Suppressor macrophage treated with lipopolysaccharide for 4 hours (primary cell): ENCODE measurements around the gene WWOX.

ENCODE experiments used
- DNase-seq: peaks from one replicate; pipeline ENCODE4 v3.0.0-alpha.2; 2020

The WWOX gene

GRCh38 chr16:78368121-78369102 lies 269.0 kb downstream of the WWOX start:
- no peak for DNase-seq

DNA sequence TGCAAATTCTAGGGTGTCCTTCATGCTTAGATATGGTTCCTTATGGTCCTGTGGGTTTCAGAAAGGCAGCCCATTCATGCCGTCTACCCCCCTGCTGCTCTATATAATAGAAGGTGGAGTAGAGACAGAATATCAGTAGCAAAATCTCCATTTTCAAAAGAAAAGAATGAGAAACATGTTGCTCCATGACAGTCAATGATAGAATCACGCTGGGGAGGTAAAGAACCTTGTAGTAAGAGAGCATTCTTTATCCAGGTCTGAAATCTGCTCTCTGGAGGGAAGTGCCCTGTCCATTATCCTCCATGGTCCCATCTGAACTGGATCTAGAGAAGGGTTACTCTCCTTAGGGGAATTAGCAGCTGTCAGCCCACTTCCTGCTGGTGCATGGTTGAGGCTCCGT lies 272.8 kb downstream of the WWOX start:
- no peak for DNase-seq

DNA sequence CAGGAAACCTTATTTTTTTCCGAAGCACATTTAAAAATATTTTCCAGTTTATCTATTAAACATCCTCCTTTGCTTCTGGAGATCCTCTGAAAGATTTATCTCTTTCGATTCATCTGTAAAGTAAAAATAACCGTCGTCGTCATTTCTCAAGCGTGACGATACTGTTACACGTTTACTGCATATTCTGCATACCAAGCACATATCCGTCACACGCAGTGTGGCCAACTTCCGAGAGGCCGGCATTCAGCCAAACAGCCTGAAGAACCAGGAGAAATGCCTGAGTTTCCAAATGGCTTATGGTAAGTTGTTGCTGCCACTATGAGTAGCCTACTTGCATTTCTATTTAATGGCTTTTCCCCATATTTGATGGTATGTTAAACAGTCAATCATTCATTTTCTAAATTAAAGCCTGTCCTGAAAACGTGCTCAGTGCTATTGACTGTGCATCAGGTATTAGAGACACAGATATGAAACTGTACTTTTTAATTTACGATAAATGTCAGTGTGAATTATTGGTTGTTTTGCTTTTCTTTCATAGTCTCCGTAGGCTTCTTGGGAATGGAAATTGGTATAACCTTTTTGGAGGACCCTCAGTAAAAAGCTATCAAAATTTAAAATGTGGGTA lies 275.7 kb downstream of the WWOX start:
- DNase-seq: no peak

DNA sequence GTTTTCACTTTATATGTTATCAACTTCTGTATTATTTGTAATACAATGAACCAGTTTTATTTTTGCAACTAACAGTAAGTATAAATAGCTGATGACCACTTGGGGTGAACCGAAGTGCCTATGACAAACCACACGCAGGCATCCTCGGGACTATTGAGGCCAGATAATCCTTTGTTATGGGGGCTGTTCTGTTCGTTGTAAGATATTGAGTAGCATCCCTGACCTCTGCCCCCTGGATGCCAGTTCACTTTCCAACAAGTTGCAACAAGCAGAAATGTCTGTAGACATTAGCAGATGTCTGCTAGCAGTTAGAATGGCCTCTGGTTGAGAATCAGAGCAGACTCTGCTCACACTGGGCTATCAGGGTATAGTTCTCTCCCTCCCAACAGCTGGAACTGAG lies 277.0 kb downstream of the WWOX start:
- no peak for DNase-seq

DNA sequence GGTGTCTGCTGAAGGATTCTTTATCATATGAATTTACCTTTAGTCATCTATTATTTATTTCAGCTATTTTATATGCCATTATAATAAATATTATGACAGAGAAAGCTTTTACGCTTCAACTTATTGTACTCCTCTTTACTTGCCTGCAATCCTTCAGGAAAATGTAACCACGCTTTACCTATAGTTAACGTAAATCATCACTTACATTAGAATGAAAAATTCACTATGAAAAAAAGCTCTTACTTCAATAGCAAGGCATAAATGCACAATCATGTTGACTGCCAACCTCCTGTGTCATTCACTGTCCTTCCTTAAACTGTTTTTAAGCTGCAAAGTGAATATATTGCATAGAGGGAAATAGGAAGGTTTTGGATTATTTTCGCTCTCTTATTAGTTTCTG lies 277.9 kb downstream of the WWOX start:
- DNase-seq: no peak

DNA sequence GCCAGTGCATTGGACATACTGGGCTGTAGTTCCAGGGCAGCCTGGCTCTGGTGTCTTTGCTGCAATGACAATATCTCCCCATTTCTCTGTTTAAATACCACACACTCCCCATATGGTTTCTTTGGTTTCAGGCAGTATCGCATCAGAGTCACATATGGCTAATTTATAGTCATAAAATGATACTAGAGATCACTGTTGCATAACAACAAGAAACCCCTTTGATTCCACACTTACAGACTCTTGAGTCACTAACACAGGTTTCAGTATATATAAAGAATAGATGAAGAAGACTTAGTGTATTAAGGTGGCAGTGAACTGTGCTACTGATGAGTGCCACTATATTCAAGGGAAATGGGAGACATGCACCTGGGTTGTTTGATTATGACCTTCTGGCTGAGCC lies 281.6 kb downstream of the WWOX start:
- DNase-seq: no peak

- no peak for DNase-seq
Measured at GRCh38 chr16:78383118-78383517, 283.7 kb downstream of the WWOX start.

DNA sequence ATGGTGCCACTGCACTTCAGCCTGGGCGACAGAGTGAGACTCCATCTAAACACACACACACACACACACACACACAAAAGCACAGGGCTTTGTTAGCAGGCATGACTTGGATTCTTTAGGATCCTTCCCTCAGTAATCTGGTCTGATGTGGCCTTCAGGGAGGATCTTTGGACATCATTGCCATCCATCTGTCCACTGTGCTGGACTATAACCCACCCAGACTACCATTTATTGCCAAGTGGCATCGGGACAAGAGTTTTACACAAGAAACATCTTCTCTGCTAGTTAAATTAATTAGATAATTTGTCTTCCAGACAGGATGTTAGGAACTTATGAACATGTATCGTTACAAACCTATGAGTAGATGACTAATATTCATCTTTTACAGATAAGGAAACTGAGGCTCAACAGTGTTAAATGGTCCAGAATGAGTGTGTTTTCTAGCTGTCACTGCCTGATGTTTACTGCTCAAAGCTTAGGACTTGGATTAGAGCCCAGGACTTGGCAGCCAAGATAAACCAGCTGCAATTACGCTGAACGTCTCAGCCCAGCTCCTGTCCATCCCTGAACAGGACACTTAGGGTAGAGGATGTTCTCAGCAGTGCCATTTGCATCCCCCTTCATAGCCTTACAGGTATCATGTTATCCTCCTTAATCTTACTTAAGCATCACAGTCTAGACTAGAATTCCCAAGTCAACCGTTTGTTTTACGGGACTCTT lies 285.8 kb downstream of the WWOX start:
- DNase-seq: no peak

DNA sequence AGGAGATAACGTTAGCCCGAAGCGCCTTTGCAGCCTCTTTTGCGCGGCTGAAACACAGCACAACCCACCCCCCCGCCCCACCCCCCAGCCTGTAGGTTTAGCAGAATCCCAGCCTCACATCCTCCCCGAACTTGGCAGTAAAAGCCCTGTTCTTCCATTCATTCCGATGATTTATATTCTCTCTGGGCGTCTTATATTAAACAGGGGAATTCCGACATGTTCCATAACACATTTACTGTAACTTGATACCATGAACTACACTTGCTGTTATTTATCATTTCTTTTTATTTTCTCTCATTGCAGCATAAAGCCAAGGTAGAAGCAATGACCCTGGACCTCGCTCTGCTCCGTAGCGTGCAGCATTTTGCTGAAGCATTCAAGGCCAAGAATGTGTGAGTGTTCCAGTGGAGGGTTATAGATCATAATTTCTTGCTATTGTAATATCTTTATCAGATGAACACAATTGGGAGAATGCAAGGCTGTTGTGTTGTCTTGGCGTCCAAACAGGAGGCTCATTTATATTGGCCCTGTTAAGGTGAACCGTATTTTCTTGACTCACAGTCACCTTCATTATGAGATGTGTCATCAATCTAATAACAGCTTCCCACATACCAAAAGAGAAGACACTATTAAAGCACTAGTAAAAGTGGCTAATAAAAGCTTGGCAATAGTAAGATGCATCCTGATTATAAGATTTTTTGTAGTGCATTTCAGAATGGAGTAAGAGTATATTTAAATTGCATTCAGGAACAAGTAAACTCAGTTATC lies 287.3 kb downstream of the WWOX start:
- DNase-seq: no peak

- DNase-seq: no peak
Measured at GRCh38 chr16:78389009-78389498, 289.6 kb downstream of the WWOX start.

DNA sequence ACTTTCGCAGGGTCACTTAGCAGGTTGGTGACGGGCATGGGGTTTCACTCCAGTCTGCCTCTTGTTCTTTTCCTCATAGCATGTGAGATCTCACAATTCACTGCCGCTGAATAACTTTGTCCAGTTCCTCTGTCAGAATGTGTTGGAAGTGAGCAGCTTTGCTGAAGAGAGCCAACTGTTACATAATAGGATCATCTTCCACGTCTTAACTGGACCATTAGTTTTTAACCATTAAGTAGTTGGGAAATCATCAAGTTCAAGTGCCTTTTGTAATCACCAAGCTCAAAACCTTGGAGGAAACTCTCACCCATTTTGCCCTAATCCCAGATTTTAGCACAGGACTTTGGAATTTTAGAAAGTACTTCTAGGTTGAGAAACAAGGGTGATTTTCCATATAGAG lies 290.6 kb downstream of the WWOX start:
- no peak for DNase-seq

GRCh38 chr16:78390508-78391324 lies 291.3 kb downstream of the WWOX start:
- DNase-seq: no peak

GRCh38 chr16:78392585-78393195 lies 293.2 kb downstream of the WWOX start:
- DNase-seq: no peak

DNA sequence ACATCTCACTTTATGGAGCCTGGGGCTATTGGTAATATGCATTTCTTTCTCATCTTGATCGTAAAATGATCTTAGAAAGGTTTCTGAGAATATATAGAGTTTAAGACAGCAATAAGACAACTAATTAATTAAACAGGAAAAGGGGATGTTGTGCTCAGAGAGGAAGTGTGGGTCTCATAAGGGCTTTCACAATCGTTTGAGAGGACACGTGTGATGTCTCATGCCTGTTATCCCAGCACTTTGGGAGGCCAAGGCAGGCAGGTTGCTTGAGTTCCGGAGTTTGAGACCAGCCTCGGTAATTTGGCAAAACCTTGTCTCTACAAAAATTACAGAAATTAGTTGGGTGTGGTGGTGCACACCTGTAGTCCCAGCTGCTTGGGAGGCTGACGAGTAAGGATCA lies 295.6 kb downstream of the WWOX start:
- no peak for DNase-seq

GRCh38 chr16:78396046-78396445 lies 296.6 kb downstream of the WWOX start:
- no peak for DNase-seq

GRCh38 chr16:78396673-78397072 lies 297.2 kb downstream of the WWOX start:
- DNase-seq: no peak

- DNase-seq: no peak
Measured at GRCh38 chr16:78399384-78399783, 299.9 kb downstream of the WWOX start.

GRCh38 chr16:78402833-78403232 lies 303.4 kb downstream of the WWOX start:
- no peak for DNase-seq

DNA sequence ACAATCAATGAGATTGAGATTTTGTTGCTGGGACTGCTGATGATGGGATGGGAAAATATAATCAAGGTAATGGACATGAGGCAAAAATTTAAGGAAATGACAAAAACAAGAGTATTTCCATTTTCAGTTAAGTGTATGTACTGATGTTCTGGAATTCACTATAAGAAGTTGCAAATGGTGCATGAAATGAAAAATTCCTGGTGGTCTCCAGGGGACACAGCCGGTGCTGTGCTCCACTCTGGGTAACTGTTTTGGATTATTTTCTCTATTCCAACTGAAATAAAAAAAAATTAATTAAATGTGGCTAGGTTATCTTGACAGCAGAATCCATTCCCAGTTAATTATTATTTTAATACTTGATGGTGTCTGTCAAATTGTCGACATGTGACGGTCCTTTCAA lies 305.6 kb downstream of the WWOX start:
- no peak for DNase-seq

- DNase-seq: no peak
Measured at GRCh38 chr16:78405833-78406232, 306.4 kb downstream of the WWOX start.

DNA sequence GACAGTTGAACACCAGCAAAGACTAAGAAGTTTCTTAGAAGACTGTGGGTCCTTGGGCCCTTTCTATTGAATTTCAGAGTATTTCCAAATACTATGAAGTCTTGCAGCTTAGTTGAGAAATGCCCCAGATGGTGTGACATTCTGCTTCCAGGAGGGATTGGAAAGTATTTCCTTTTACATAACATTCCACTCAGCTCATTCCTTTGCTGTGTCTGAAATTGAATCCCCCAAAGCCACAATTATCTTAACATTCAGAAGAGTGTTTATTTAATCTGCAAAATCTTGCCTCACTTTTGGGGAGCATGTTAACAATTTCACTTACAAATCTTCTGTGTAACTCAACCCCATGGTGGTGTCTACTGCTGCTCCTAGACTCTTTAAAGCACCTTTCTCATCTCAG lies 307.7 kb downstream of the WWOX start:
- no peak for DNase-seq
